22Rv1 (cell line): ENCODE results near the gene TNS3.

Experiments
- ZFX ChIP-seq: fragments of 450-650 bp; IDR thresholded peaks from 2 replicates; pipeline ENCODE4 v1.6.1; 2017; ENCODE audit warnings: antibody characterized with exemption, borderline replicate concordance
- TF ChIP-seq, protein P1 (sequence below): fragments of 450-650 bp; IDR thresholded peaks from 2 replicates; pipeline ENCODE4 v1.5.1; 2017; ENCODE audit warnings: mild to moderate bottlenecking

- TF ChIP-seq, protein P1, sequence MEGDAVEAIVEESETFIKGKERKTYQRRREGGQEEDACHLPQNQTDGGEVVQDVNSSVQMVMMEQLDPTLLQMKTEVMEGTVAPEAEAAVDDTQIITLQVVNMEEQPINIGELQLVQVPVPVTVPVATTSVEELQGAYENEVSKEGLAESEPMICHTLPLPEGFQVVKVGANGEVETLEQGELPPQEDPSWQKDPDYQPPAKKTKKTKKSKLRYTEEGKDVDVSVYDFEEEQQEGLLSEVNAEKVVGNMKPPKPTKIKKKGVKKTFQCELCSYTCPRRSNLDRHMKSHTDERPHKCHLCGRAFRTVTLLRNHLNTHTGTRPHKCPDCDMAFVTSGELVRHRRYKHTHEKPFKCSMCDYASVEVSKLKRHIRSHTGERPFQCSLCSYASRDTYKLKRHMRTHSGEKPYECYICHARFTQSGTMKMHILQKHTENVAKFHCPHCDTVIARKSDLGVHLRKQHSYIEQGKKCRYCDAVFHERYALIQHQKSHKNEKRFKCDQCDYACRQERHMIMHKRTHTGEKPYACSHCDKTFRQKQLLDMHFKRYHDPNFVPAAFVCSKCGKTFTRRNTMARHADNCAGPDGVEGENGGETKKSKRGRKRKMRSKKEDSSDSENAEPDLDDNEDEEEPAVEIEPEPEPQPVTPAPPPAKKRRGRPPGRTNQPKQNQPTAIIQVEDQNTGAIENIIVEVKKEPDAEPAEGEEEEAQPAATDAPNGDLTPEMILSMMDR = no peak
- no peak for TF ChIP-seq ZFX
These were observed 329.2 kb downstream of the TNS3 start for GRCh38 chr7:47252675-47253074.
